Esophagus squamous epithelium (tissue), 5 donors: ENCODE measurements around the gene BEX4. TPM values are rescaled to one million over a fixed set of nuclear protein-coding genes. Genes with fewer than 3 reads are reported as not detected.

Experiments used
- DNase-seq: peaks from one replicate; lab custom pipeline; 2025; lab: John Stamatoyannopoulos, UW
- H3K27ac ChIP-seq, 4 donors: fragments of 200-600 bp; sonication (generic); one replicate each; pipeline ENCODE4 v1.5.1; 2016 to 2019; ENCODE audit warnings: mild to moderate bottlenecking in 1 of 4
- H3K27me3 ChIP-seq, 4 donors: fragments of 200-600 bp; sonication (generic); 1 replicate in 3 of 4; 2 replicates in 1 of 4; pipeline versions ENCODE4 v1.5.1 to v1.6.0; 2017 to 2021; ENCODE audit warnings: antibody characterized with exemption in 1 of 4
- H3K36me3 ChIP-seq, 3 donors: fragments of 200-600 bp; sonication (generic); one replicate each; pipeline ENCODE4 v1.5.1; 2016 to 2019
- H3K4me1 ChIP-seq, 3 donors: fragments of 200-600 bp; sonication (generic); one replicate each; pipeline ENCODE4 v1.5.1; 2017 to 2019
- H3K4me3 ChIP-seq, 4 donors: fragments of 200-600 bp; sonication (generic); 1 replicate in 3 of 4; 2 replicates in 1 of 4; pipeline ENCODE4 v1.5.1; 2016 to 2019; ENCODE audit warnings: mild to moderate bottlenecking in 2 of 4, moderate library complexity in 1 of 4
- H3K9me3 ChIP-seq, 3 donors: fragments of 200-600 bp; sonication (generic); one replicate each; pipeline ENCODE4 v1.5.1; 2016 to 2019
- POLR2A ChIP-seq, 4 donors: fragments of 450-650 bp; IDR thresholded peaks; one replicate each; pipeline ENCODE4 v1.6.1; 2017; ENCODE audit warnings: antibody characterized with exemption in 4 of 4, mild to moderate bottlenecking in 4 of 4, moderate library complexity in 3 of 4
- WGBS, 2 donors: methylation state at CpG; one replicate each; pipeline ENCODE4 v1.1.5; 2018; 5-methylcytosine and 5-hydroxymethylcytosine counted together
- intact Hi-C: fragments of 100-400 bp; cut with DNase I; formaldehyde crosslinking; loops from one replicate; pipeline ENCODE4 v1.15.0; 2022
- total RNA-seq, 4 donors: library from RNA; depleted of rRNA; stranded (reverse); fragments of >200 nt; gene quantifications; one replicate each; pipeline ENCODE4 v1.1.0, GENCODE V29; 2016
- TF ChIP-seq, protein P1 (sequence below), 6 experiments: fragments of 450-650 bp in 4 of 6; fragments of 200-600 bp in 2 of 6; sonication (generic) in 2 of 6; IDR thresholded peaks; one replicate each; pipeline ENCODE4 v1.5.1; 2016 to 2019; ENCODE audit warnings: antibody characterized with exemption in 6 of 6, mild to moderate bottlenecking in 4 of 6, moderate library complexity in 4 of 6
- donor health status: DM: yes; HTN: yes; CAD: no.

BEX4 gene
- total RNA-seq, 4 donors from 2014 or later = 7.6 to 34.2 (median 26.6) TPM

DNA sequence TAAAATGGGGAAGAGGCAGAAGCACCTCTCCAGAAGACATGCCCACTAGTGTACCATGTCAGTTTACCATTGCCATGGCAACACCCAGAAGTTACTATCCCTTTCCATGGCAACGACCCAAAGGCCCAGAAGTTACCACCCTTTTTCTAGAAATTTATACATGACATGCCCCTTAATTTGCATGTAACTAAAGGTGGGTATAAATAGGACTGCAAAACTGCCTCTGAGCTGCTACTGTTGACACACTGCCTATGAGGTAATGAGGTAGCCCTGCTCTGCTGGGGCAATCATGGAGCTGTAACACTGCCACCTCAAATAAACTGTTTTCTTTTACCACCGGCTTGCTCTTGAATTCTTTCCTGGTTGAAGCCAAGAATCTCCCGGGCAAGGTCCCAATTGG is 13.9 kb upstream of the BEX4 start:
- intact Hi-C loops = no loop called here
- Histone ChIP-seq H3K9me3 (no peaks in the 10 kb centered on the region), H3K4me1 (no peaks in the 10 kb centered on the region), H3K27ac (no peak overlapping the region), H3K27me3 (no peaks in the 10 kb centered on the region), H3K4me3 (no peak overlapping the region), H3K36me3 (no peaks in the 10 kb centered on the region)
- no peak for DNase-seq
- no peak for TF ChIP-seq POLR2A (IDR thresholded peaks at IDR 0.05)
- WGBS, 2 donors = 50 to 71% methylated on average over 3 of the region's 3 CpGs

DNA sequence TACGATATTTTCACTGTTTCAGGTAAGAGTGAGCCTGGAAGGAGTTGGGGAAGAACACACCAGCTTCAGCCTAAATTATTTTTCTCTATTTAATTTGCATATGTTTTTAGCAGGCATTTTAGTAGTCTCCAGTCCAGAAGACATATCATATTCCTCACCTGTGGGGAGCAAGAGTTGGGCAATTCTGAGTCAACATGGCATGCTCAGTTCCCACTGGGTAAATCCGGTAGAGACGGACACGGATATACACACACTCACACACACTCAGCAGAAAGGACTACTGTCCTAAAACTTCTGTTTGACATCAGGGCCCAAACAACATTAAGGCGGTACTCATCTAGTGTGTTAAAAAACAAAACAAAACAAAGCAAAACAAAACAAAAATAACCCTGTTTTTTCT is 4.9 kb upstream of the BEX4 start:
- 80 to 81% methylated on average over 3 to 5 of the region's 5 CpGs for WGBS, 2 donors
- DNase-seq = no peak
- H3K36me3 ChIP-seq = no peaks in the 10 kb centered on the region
- TF ChIP-seq, protein P1, sequence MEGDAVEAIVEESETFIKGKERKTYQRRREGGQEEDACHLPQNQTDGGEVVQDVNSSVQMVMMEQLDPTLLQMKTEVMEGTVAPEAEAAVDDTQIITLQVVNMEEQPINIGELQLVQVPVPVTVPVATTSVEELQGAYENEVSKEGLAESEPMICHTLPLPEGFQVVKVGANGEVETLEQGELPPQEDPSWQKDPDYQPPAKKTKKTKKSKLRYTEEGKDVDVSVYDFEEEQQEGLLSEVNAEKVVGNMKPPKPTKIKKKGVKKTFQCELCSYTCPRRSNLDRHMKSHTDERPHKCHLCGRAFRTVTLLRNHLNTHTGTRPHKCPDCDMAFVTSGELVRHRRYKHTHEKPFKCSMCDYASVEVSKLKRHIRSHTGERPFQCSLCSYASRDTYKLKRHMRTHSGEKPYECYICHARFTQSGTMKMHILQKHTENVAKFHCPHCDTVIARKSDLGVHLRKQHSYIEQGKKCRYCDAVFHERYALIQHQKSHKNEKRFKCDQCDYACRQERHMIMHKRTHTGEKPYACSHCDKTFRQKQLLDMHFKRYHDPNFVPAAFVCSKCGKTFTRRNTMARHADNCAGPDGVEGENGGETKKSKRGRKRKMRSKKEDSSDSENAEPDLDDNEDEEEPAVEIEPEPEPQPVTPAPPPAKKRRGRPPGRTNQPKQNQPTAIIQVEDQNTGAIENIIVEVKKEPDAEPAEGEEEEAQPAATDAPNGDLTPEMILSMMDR (IDR thresholded peaks at IDR 0.05) = no peak
- no peak for TF ChIP-seq POLR2A (IDR thresholded peaks at IDR 0.05)
- H3K9me3 ChIP-seq = no peaks in the 10 kb centered on the region
- H3K27ac ChIP-seq = no peak overlapping the region
- peaks cover 0 to 4% (median 0%) of the 10 kb centered on the region in 3 donors for H3K4me1 ChIP-seq
- no peak overlapping the region for H3K4me3 ChIP-seq
- peaks cover 0 to 8% (median 0%) of the 10 kb centered on the region in 4 donors for H3K27me3 ChIP-seq
- intact Hi-C loops = no loop called here

DNA sequence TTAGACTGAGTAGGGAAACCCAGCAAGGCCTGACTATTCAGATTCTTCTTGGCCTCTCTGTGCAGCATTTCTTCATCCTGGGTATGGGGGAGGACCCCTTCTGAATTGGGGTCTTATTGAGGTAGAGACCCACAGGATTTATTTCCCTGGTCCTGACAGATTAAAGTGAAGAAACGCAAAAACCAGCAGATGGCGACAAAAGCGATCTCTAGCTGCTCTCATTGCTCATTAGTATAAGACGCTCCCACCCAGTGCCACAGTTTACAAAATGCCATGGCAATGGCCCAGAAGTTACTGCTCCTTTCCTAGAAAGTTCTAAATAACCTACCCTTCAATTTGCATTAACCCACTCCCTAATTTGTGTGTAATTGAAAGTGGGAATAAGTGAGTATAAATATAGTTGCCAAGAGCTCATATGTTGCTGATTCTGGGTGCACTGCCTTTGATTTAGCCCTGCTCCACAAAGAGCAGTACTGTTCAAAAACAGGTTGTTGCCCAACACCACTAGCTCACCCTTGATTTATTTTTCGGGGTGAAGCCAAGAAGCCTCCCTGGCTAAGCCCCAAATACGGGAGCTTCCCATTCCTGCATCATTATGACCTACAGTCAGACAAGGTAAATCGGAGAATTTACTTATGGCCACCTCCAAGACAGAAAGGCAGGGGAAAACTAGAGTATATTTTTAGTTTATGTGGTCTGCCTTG is 3.7 kb upstream of the BEX4 start:
- Histone ChIP-seq H3K4me1 (peaks cover 0 to 7% (median 0%) of the 10 kb centered on the region in 3 donors), H3K27ac (no peak overlapping the region), H3K9me3 (no peaks in the 10 kb centered on the region), H3K36me3 (no peaks in the 10 kb centered on the region), H3K27me3 (peaks cover 0 to 8% (median 0%) of the 10 kb centered on the region in 4 donors), H3K4me3 (no peak overlapping the region)
- intact Hi-C loops = no loop called here
- WGBS, 2 donors = 20 to 41% methylated on average over 5 to 6 of the region's 7 CpGs
- TF ChIP-seq, protein P1 (IDR thresholded peaks at IDR 0.05) = peak in 5 of 6 experiments; percentile 17 to 48 (median 30)
- no peak for TF ChIP-seq POLR2A (IDR thresholded peaks at IDR 0.05)
- DNase-seq = no peak

DNA sequence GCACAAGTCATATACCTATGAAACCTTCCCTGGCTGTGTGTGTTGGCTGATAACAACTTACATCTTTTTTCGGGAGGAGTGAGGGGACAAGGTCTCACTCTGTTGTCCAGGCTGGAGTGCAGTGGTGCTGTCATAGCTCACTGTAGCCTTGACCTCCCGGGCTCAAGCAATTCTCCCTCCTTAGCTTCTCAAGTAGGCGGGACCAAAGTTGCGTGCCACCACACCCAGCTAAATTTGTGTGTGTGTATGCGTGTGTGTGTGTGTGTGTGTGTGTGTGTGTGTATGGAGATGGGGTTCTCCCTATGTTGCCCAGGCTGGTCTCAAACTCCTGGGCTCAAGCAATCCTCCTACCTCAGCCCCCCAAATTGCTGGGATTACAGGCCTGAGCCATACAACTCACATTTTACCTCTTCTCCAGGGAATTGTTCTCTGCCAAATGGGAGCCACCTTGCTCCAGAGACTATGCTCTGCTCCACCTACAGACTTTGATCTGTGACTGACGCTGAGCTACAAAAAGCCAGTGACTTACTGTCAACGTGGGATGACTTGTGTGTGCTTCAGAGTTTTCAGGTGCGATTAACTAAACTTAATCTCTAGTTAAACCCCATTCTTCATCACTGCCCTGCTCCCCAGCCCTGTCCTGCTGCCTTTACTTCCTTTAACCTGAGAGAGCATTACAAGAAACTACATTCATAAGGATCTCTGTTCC is 2.0 kb upstream of the BEX4 start:
- no peaks in the 10 kb centered on the region for H3K9me3 ChIP-seq
- no peak overlapping the region for H3K27ac ChIP-seq
- no peak overlapping the region for H3K4me3 ChIP-seq
- peaks cover 0 to 8% (median 0%) of the 10 kb centered on the region in 3 donors for H3K4me1 ChIP-seq
- H3K36me3 ChIP-seq = no peaks in the 10 kb centered on the region
- intact Hi-C loops = no loop called here
- WGBS, 2 donors = 85% methylated on average over 6 of the region's 8 CpGs; no CpG with 5 or more reads in 1 of the 2 donors
- H3K27me3 ChIP-seq = peaks cover 0 to 4% (median 0%) of the 10 kb centered on the region in 4 donors
- no peak for DNase-seq
- TF ChIP-seq, protein P1 (IDR thresholded peaks at IDR 0.05) = no peak
- TF ChIP-seq POLR2A (IDR thresholded peaks at IDR 0.05) = no peak

DNA sequence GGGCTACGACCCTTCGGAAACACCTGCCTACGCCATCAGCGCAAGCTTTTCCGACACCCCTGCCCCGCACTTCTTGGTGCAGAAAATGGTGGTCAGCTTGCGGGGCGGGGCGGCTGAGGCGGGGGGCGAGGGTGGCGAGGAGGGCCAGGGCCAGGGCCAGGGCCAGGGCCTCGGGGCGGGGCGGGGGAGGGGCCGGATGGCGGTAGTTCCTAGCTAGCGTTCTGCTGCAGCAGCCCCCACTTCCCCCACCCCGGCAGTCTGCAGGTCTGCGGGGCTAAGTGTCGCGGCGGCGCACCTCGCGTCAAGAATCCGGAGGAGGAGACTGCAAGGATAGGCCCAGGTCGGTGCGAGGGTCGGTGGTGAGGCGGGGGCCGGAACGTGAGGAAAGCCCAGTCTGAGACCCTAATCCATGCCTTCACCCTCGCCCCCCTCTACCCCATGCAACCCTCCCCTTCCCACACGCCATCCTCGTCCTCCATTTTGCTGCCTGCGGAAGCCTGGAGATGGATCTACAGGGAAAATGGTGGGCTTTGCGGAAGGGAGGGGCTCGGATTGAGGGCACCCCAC is 600 bp downstream of the BEX4 start:
- intact Hi-C loops = no loop called here
- WGBS, 2 donors = no CpG with 5 or more reads among the region's 39 CpGs
- H3K4me3 ChIP-seq = peak overlapping the region; percentile 67 to 81 (median 75)

More for the DNA sequence above, 600 bp downstream of the BEX4 start:
- peak overlapping the region; percentile 84 to 90 (median 89) for H3K27ac ChIP-seq
- H3K36me3 ChIP-seq = no peaks in the 10 kb centered on the region
- H3K27me3 ChIP-seq = no peaks in the 10 kb centered on the region
- TF ChIP-seq, protein P1 (IDR thresholded peaks at IDR 0.05) = no peak
- no peak for TF ChIP-seq POLR2A (IDR thresholded peaks at IDR 0.05)
- no peaks in the 10 kb centered on the region for H3K9me3 ChIP-seq
- no peak for DNase-seq
- peaks cover 0 to 10% (median 0%) of the 10 kb centered on the region in 3 donors for H3K4me1 ChIP-seq
